Heart right ventricle (tissue), 16 donors: ENCODE measurements around the gene PDZD2. TPM values are rescaled to one million over a fixed set of nuclear protein-coding genes. Genes with fewer than 3 reads are reported as not detected.
"Not testable (repeated sequence)": the region's sequence is repeated elsewhere in the genome, so short reads cannot be mapped to it uniquely, and the experiment has no call there.

Experiments
- ATAC-seq, 8 donors: fragments of 200-7000 bp; cut with Tn5 transposase; one replicate each; pipeline ENCODE4 v1.9.1; 2020; ENCODE audit warnings: mild to moderate bottlenecking in 8 of 8, moderate library complexity in 8 of 8, moderate number of reproducible peaks in 1 of 8
- DNase-seq, 2 donors: peaks; one replicate each; pipeline ENCODE4 v3.0.0-alpha.2; 2020
- H3K27ac ChIP-seq, 10 donors: fragments of 200-600 bp; sonication (generic) in 2 of 10; one replicate each; pipeline versions ENCODE4 v1.5.0 to v1.8.0; 2020 to 2022; ENCODE audit warnings: mild to moderate bottlenecking in 3 of 10
- H3K27me3 ChIP-seq, 7 donors: fragments of 200-600 bp; one replicate each; pipeline ENCODE4 v1.8.0; 2021 to 2022; ENCODE audit warnings: mild to moderate bottlenecking in 2 of 7
- H3K36me3 ChIP-seq, 9 donors: fragments of 200-600 bp; sonication (generic) in 1 of 9; one replicate each; pipeline versions ENCODE4 v1.5.0 to v1.8.0; 2020 to 2022; ENCODE audit warnings: mild to moderate bottlenecking in 2 of 9
- H3K4me1 ChIP-seq, 9 donors: fragments of 200-600 bp; sonication (generic) in 1 of 9; one replicate each; pipeline versions ENCODE4 v1.5.0 to v1.8.0; 2020 to 2022; ENCODE audit warnings: mild to moderate bottlenecking in 4 of 9
- H3K4me3 ChIP-seq, 10 donors: fragments of 200-600 bp; sonication (generic) in 2 of 10; one replicate each; pipeline versions ENCODE4 v1.5.0 to v1.8.0; 2020 to 2022; ENCODE audit warnings: mild to moderate bottlenecking in 7 of 10, moderate library complexity in 2 of 10
- H3K9me3 ChIP-seq, 11 donors: fragments of 200-600 bp in 10 of 11; sonication (generic) in 2 of 11; one replicate each; pipeline versions ENCODE4 v1.5.0 to v1.8.0; 2013 to 2022; ENCODE audit warnings: mild to moderate bottlenecking in 2 of 11, control low read depth in 1 of 11, moderate library complexity in 1 of 11
- WGBS, 2 donors: extraction: QIAGEN DNeasy Blood & Tissue Kit; methylation state at CpG; one replicate each; pipeline ENCODE4 v1.1.7; 2013; ENCODE audit warnings: inconsistent platforms in 1 of 2; 5-methylcytosine and 5-hydroxymethylcytosine counted together
- intact Hi-C, 10 donors: fragments of 100-400 bp; cut with DNase I; formaldehyde crosslinking; loops; one replicate each; pipeline versions ENCODE4 v1.11.1 to v1.14.2; 2022
- polyA plus RNA-seq, 2 donors: library from polyadenylated mRNA; stranded (reverse); fragments of 200-250 nt; gene quantifications; one replicate each; pipeline ENCODE4 v1.2.3, GENCODE V29; 2013
- total RNA-seq, 10 donors: library from RNA; stranded (reverse); fragmentation: NEBNext Ultra II Directional in 3 of 10; extraction: Animal tissue kit (Norgen Biotek cat#: 25700) in 3 of 10; gene quantifications; one replicate each; pipeline versions ENCODE4 v1.2.1 to v1.2.4, GENCODE V29; 2021 to 2023
- TF ChIP-seq, protein P1 (sequence below), 9 donors: fragments of 200-600 bp; sonication (generic) in 2 of 9; IDR thresholded peaks; one replicate each; pipeline versions ENCODE4 v1.5.0 to v1.8.0; 2021 to 2022; ENCODE audit warnings: antibody characterized with exemption in 9 of 9, mild to moderate bottlenecking in 5 of 9, moderate library complexity in 1 of 9
- donor health status: Arrhythmogenic right ventricular cardiomyopathy.
- donor health status: ischemic (EF 13 %, LVEDD 7.1; RV severe dilation, severe dysfunction).
- donor health status: healthy with polysubstance abuse.
- donor health status: DM: no; HTN: yes; CAD: no.
- donor health status: DM: no; HTN: no; CAD: no.
- donor health status: ischemic (EF 25% LVEDD 6.9; RV normal size, moderate dysfunction).
- donor health status: ischemic (EF 25% LVEDD 5.7; RV mildly dilated, moderate dysfunction).
- donor health status: healthy.
- donor health status: DM: yes; HTN: yes; CAD: no.
- donor health status: Ischemic cardiomyopathy.
- donor health status: ischemic (EF 35%, LVEDD 5.7; RV mildly dilated, moderate dysfunction).
- donor health status: nonischemic (EF 11% LVEDD 7.7; RV severe dilation, severe dysfunction).
- donor health status: DM: yes; HTN: yes; CAD: no.
- donor health status: PGD.
- donor health status: ischemic (EF 29% LVEDD 5.4; RV normal size, mild dysfunction).
- donor health status: nonischemic (EF 23%, LVEDD 6.1; RV moderate dilation, normal function).

The PDZD2 gene
- total and polyA plus RNA-seq, 12 donors, result 9.0 to 117 (median 82.5) TPM

DNA sequence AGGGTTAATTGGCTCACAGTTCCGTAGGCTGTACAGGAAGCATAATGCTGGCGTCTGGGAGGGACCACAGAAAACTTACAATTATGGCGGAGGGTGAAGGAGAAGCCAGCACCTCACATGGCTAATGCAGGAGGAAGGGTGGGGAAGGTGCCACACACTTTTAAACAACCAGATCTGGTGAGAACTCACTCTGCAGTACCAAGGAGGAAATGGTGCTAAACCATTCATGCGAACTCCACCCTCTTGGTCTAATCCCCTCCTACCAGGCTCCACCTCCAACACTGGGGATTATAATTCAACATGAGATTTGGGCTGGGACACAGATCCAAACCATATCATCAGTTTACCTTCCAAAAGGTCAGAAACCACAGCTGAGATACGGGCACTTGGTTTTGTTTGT is 122.9 kb downstream of the PDZD2 start:
- Histone ChIP-seq H3K36me3 (no peaks in the 10 kb centered on the region), H3K4me1 (peaks cover 0 to 39% (median 12%) of the 10 kb centered on the region in 9 donors), H3K27me3 (no peaks in the 10 kb centered on the region), H3K27ac (no peak overlapping the region), H3K4me3 (no peak overlapping the region), H3K9me3 (no peaks in the 10 kb centered on the region)
- ATAC-seq (no peak), DNase-seq (no peak)
- WGBS, 2 donors, result 76 to 80% methylated on average over 5 of the region's 5 CpGs
- intact Hi-C loops, result no loop called here
- TF ChIP-seq, protein P1, sequence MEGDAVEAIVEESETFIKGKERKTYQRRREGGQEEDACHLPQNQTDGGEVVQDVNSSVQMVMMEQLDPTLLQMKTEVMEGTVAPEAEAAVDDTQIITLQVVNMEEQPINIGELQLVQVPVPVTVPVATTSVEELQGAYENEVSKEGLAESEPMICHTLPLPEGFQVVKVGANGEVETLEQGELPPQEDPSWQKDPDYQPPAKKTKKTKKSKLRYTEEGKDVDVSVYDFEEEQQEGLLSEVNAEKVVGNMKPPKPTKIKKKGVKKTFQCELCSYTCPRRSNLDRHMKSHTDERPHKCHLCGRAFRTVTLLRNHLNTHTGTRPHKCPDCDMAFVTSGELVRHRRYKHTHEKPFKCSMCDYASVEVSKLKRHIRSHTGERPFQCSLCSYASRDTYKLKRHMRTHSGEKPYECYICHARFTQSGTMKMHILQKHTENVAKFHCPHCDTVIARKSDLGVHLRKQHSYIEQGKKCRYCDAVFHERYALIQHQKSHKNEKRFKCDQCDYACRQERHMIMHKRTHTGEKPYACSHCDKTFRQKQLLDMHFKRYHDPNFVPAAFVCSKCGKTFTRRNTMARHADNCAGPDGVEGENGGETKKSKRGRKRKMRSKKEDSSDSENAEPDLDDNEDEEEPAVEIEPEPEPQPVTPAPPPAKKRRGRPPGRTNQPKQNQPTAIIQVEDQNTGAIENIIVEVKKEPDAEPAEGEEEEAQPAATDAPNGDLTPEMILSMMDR (IDR thresholded peaks at IDR 0.05), result no peak

DNA sequence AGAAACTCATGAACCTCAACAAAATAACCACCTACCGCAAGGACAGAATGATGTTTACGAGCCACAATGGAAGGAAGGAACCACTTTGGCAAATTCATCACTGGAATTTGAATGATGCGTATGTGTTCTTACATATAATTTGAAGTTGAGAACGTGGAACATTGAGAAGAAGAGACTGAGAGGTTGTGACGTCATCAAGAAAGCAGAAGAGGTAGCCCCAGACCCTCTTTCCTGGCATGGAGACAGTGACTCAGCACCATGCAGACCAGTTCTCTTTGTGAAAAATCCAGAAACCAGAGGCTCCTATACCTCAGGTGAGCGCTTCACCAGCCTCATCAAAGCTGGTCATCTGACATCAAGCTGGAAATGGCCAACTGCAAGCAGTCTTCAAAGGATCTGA is 124.5 kb downstream of the PDZD2 start:
- Histone ChIP-seq H3K36me3 (no peaks in the 10 kb centered on the region), H3K4me1 (peaks cover 0 to 41% (median 5%) of the 10 kb centered on the region in 9 donors), H3K27ac (no peak overlapping the region), H3K9me3 (no peaks in the 10 kb centered on the region), H3K4me3 (no peak overlapping the region), H3K27me3 (no peaks in the 10 kb centered on the region)
- TF ChIP-seq, protein P1 (IDR thresholded peaks at IDR 0.05), result no peak
- ATAC-seq (no peak), DNase-seq (no peak)
- WGBS, 2 donors, result 96 to 98% methylated on average over 6 of the region's 6 CpGs
- intact Hi-C loops, result no loop called here

DNA sequence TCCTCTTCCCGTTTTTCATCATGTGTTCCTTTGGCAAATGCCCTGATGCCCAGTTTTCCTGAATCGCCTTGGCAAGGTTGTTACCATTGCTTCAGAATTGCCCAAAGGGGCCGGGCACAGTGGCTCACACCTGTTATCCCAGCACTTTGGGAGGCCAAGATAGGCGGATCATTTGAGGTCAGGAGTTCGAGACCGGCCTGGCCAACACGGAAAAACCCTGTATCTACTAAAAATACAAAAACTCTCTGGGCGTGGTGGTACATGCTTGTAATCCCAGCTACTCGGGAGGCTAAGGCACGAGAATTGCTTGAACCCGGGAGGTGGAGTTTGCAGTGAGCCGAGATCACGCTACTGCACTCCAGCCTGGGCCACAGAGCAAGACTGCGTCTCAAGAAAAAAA is 125.8 kb downstream of the PDZD2 start:
- DNase-seq, ATAC-seq: not testable (repeated sequence)
- 86 to 88% methylated on average over 14 of the region's 14 CpGs for WGBS, 2 donors

DNA sequence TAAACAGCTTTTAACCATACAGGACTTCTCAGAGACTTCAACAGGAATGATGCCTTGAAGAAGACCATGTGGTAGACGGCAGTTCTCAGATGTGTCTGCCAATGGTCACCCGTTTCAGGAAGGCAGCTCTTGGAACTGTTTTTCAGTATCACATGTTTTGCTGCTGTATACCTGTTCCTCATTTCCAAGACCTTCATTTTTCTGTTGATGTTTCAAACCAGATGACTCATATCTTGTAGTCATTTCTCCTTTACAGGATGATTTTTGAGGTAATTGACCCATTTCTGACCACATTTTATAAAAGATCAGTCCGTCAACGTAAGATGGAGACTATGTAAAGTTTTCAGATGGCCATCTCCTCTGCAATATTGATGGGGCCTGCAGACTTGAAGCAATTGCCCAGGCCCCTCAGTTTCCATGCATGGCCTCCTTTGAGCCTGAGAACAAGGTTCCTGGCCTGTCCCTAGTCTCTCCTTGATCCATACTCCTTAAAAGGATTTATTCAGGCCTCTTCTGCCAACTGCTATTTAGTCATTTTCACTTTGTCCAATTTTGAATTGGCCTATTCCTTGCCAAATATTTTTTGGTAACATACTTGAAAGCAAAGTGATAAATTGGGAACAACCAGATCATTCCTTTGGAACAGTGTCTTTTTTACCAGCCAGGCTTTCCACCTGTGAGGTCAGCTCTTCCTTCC is 128.6 kb downstream of the PDZD2 start:
- DNase-seq (no peak), ATAC-seq (peak in 2 of 8 donors; percentile 10 to 12)
- TF ChIP-seq, protein P1 (IDR thresholded peaks at IDR 0.05), result no peak
- WGBS, 2 donors, result 88 to 93% methylated on average over 4 of the region's 4 CpGs
- peak overlapping the region in 2 of 10 donors; percentile 28 to 41 for H3K27ac ChIP-seq
- H3K4me3 ChIP-seq, result no peak overlapping the region
- no peaks in the 10 kb centered on the region for H3K36me3 ChIP-seq
- H3K27me3 ChIP-seq, result no peaks in the 10 kb centered on the region
- intact Hi-C loops, result no loop called here
- peaks cover 0 to 4% (median 0%) of the 10 kb centered on the region in 11 donors for H3K9me3 ChIP-seq
- H3K4me1 ChIP-seq, result peaks cover 0 to 50% (median 28%) of the 10 kb centered on the region in 9 donors

More for the DNA sequence above, 125.8 kb downstream of the PDZD2 start:
- Histone ChIP-seq H3K27ac (peak overlapping the region in 1 of 10 donors; percentile 15), H3K4me1 (peaks cover 0 to 34% (median 8%) of the 10 kb centered on the region in 9 donors)
- H3K9me3 ChIP-seq, intact Hi-C loops, H3K36me3 ChIP-seq, H3K4me3 ChIP-seq, H3K27me3 ChIP-seq: not testable (repeated sequence)

DNA sequence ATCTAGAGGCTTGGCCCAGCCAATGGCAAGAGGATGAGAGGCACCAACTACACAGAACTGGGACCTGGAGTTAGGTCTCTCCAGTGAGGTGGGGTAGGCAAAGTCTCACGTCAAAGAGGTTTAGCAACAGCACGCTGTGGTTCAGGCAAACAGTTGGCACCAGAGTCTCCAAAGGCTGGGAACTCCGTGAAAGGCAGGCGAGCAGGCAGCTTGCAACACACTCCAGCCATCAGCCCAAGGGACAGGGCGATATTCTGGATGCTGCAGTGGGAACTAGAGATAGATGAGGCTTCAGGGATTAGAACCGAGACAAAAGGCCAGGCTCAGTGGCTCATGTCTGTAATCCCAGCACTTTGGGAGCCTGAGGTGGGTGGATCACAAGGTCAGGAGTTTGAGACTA is 129.1 kb downstream of the PDZD2 start:
- Histone ChIP-seq H3K27ac (peak overlapping the region in 3 of 10 donors; percentile 19 to 41 (median 28)), H3K27me3 (no peaks in the 10 kb centered on the region), H3K9me3 (peaks cover 0 to 7% (median 0%) of the 10 kb centered on the region in 11 donors), H3K4me1 (peaks cover 0 to 54% (median 28%) of the 10 kb centered on the region in 9 donors), H3K4me3 (no peak overlapping the region), H3K36me3 (no peaks in the 10 kb centered on the region)
- peak in 5 of 8 donors; percentile 35 to 67 (median 38) for ATAC-seq
- WGBS, 2 donors, result 70 to 72% methylated on average over 6 of the region's 6 CpGs
- intact Hi-C loops, result no loop called here
- DNase-seq, result peak in 1 of 2 donors; percentile 45
- TF ChIP-seq, protein P1 (IDR thresholded peaks at IDR 0.05), result no peak
